HL-60 (cell line): ENCODE data around the gene SDK1.
"Not testable (repeated sequence)": the region's sequence is repeated elsewhere in the genome, so short reads cannot be mapped to it uniquely, and the experiment has no call there.

ENCODE experiments used
- DNase-seq, 2 experiments: peaks; one replicate each; pipeline ENCODE4 v3.0.0-alpha.2; 2010 to 2020; ENCODE audit warnings: low read depth in 1 of 2, low spot score in 1 of 2
- H3K27ac ChIP-seq: fragments of 250-450 bp; sonication (Bioruptor Pico); replicated peaks from 2 replicates; pipeline ENCODE4 v1.5.1; 2020; ENCODE audit warnings: mild to moderate bottlenecking, moderate library complexity
- H3K27me3 ChIP-seq: fragments of 250-450 bp; sonication (Bioruptor Pico); 2 replicates; pipeline ENCODE4 v1.5.1; 2021; ENCODE audit warnings: mild to moderate bottlenecking, moderate library complexity; ENCODE audit not compliant: insufficient read depth, poor library complexity, severe bottlenecking
- H3K4me3 ChIP-seq: replicated peaks from 2 replicates; pipeline ENCODE4 v1.5.1; 2011; ENCODE audit warnings: mild to moderate bottlenecking, control low read depth, low read length; ENCODE audit not compliant: insufficient read depth
- CTCF ChIP-seq: IDR thresholded peaks from one replicate; pipeline ENCODE4 v1.5.1; 2011; ENCODE audit warnings: low read length, control low read depth, inconsistent platforms; ENCODE audit not compliant: insufficient read depth
- GABPA ChIP-seq: IDR thresholded peaks from 2 replicates; pipeline ENCODE4 v1.6.1; 2012; ENCODE audit warnings: low read depth
- POLR2AphosphoS5 ChIP-seq: IDR thresholded peaks from 2 replicates; pipeline ENCODE4 v1.6.1; 2012; ENCODE audit warnings: low read depth
- REST ChIP-seq: IDR thresholded peaks from 2 replicates; pipeline ENCODE4 v1.6.1; 2012; ENCODE audit warnings: low read depth; ENCODE audit not compliant: insufficient replicate concordance
- SPI1 ChIP-seq: IDR thresholded peaks from 2 replicates; pipeline ENCODE4 v1.6.1; 2012; ENCODE audit warnings: low read depth, mild to moderate bottlenecking, borderline replicate concordance

Gene SDK1

GRCh38 chr7:3959364-3959763, 658.3 kb downstream of the SDK1 start:
- Histone ChIP-seq H3K4me3 (no peak overlapping the region), H3K27me3 (no peaks in the 10 kb centered on the region), H3K27ac (no peak overlapping the region)
- no peak for DNase-seq
- TF ChIP-seq SPI1: no peak
- no peak for TF ChIP-seq GABPA

GRCh38 chr7:3960050-3960763, 659.2 kb downstream of the SDK1 start:
- TF ChIP-seq GABPA (no peak), SPI1 (no peak), REST (no peak), POLR2AphosphoS5 (no peak), CTCF (no peak)
- no peak for DNase-seq
- Histone ChIP-seq H3K27me3 (no peaks in the 10 kb centered on the region), H3K27ac (no peak overlapping the region), H3K4me3 (no peak overlapping the region)

- no peak for DNase-seq
- Histone ChIP-seq H3K4me3 (no peak overlapping the region), H3K27ac (no peak overlapping the region), H3K27me3 (no peaks in the 10 kb centered on the region)
- TF ChIP-seq GABPA (no peak), REST (no peak), CTCF (no peak), POLR2AphosphoS5 (no peak), SPI1 (no peak)
Observed at GRCh38 chr7:3960942-3961341, 659.9 kb downstream of the SDK1 start.

GRCh38 chr7:3961857-3962503, 660.9 kb downstream of the SDK1 start:
- H3K27ac ChIP-seq: no peak overlapping the region
- no peak overlapping the region for H3K4me3 ChIP-seq
- H3K27me3 ChIP-seq: no peaks in the 10 kb centered on the region
- TF ChIP-seq POLR2AphosphoS5 (no peak), CTCF (no peak), REST (no peak), GABPA (no peak), SPI1 (no peak)
- no peak for DNase-seq

- H3K27me3 ChIP-seq, H3K4me3 ChIP-seq, DNase-seq, H3K27ac ChIP-seq: not testable (repeated sequence)
Observed at GRCh38 chr7:3963768-3964167, 662.7 kb downstream of the SDK1 start.
